UCSD-AML1 (cell line): ENCODE results near the gene SEMA6D.

ENCODE experiments used
- DNase-seq: peaks from one replicate; lab custom pipeline; 2025; ENCODE audit not compliant: unreplicated experiment; lab: John Stamatoyannopoulos, UW

The SEMA6D gene

GRCh38 chr15:47786371-47786770, 69.1 kb downstream of the SEMA6D start:
- DNase-seq: no peak

- no peak for DNase-seq
These were observed 70.6 kb downstream of the SEMA6D start for GRCh38 chr15:47787875-47788274.

GRCh38 chr15:47788685-47789084, 71.4 kb downstream of the SEMA6D start:
- no peak for DNase-seq

- no peak for DNase-seq
These were observed 73.9 kb downstream of the SEMA6D start for GRCh38 chr15:47791161-47791560.

GRCh38 chr15:47792231-47792630, 74.9 kb downstream of the SEMA6D start:
- DNase-seq: no peak

GRCh38 chr15:47794252-47794914, 77.1 kb downstream of the SEMA6D start:
- DNase-seq: no peak

GRCh38 chr15:47795864-47796263, 78.6 kb downstream of the SEMA6D start:
- no peak for DNase-seq

- no peak for DNase-seq
These were observed 79.0 kb downstream of the SEMA6D start for GRCh38 chr15:47796339-47796738.

GRCh38 chr15:47796830-47797229, 79.5 kb downstream of the SEMA6D start:
- no peak for DNase-seq

- DNase-seq: no peak
These were observed 84.2 kb downstream of the SEMA6D start for GRCh38 chr15:47801522-47801921.

GRCh38 chr15:47802216-47802615, 84.9 kb downstream of the SEMA6D start:
- DNase-seq: no peak

GRCh38 chr15:47803767-47804166, 86.5 kb downstream of the SEMA6D start:
- no peak for DNase-seq

- DNase-seq: no peak
These were observed 87.4 kb downstream of the SEMA6D start for GRCh38 chr15:47804733-47805132.

GRCh38 chr15:47806008-47806407, 88.7 kb downstream of the SEMA6D start:
- no peak for DNase-seq

GRCh38 chr15:47811172-47811571, 93.9 kb downstream of the SEMA6D start:
- DNase-seq: no peak

- DNase-seq: no peak
These were observed 95.2 kb downstream of the SEMA6D start for GRCh38 chr15:47812470-47812999.

GRCh38 chr15:47813748-47814384, 96.6 kb downstream of the SEMA6D start:
- no peak for DNase-seq

- DNase-seq: no peak
These were observed 97.3 kb downstream of the SEMA6D start for GRCh38 chr15:47814620-47815019.

- no peak for DNase-seq
These were observed 100.8 kb downstream of the SEMA6D start for GRCh38 chr15:47817969-47818548.

GRCh38 chr15:47819158-47819557, 101.9 kb downstream of the SEMA6D start:
- DNase-seq: no peak

GRCh38 chr15:47820057-47820746, 102.9 kb downstream of the SEMA6D start:
- no peak for DNase-seq
